Stimulated activated effector memory CD8-positive, alpha-beta T cell treated with anti-CD3 and anti-CD28 coated beads, Interleukin-12 subunit alpha, Interleukin-12 subunit beta, amount 100 ng/mL, for 72 hours (primary cell): Measurements from ENCODE around the gene PRDM16.

Experiments used
- ATAC-seq: fragments of 150-1000 bp; cut with Tn5 transposase; 2 replicates; pipeline ENCODE4 v1.10.0; 2021
- DNase-seq, 2 donors: peaks; one replicate each; pipeline ENCODE4 v3.0.0; 2021 to 2022; ENCODE audit warnings: low spot score in 2 of 2
- H3K27ac Mint-ChIP-seq: one replicate; pipeline ENCODE4 v1.8.0; 2022; ENCODE audit warnings: mild to moderate bottlenecking, mixed read lengths
- H3K36me3 Mint-ChIP-seq: one replicate; pipeline ENCODE4 v1.8.0; 2022; ENCODE audit warnings: mild to moderate bottlenecking, mixed read lengths
- H3K4me1 Mint-ChIP-seq: one replicate; pipeline ENCODE4 v1.8.0; 2022; ENCODE audit warnings: mixed read lengths
- H3K4me3 Mint-ChIP-seq: one replicate; pipeline ENCODE4 v1.8.0; 2022; ENCODE audit warnings: mild to moderate bottlenecking, mixed read lengths
- H3K9me3 Mint-ChIP-seq: one replicate; pipeline ENCODE4 v1.8.0; 2022; ENCODE audit warnings: mixed read lengths

Gene PRDM16

DNA sequence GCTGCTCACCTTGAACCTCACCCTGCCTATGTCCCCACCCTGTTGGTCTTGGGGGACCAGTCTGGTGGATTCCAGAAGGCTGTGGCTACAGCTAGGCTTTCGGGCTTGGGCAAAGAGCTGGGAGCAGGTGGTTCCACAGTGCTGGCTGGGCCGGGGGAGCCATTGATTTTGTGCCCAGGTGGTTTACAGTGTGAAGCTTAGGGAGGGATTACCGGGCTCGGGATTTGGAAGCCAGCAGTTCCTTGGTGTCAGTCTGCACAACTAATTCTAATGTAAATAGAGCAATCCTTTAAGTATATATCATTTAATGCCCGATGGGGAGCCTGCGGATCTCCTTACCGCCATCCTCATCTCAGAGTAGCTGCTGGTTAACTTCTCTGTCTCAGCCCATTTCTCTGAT lies 38.2 kb downstream of the PRDM16 start:
- Mint-ChIP-seq H3K4me1 (no peaks in the 10 kb centered on the region), H3K27ac (no peak overlapping the region), H3K4me3 (no peak overlapping the region), H3K9me3 (no peaks in the 10 kb centered on the region), H3K36me3 (no peaks in the 10 kb centered on the region)
- no peak for ATAC-seq
- DNase-seq, result no peak

DNA sequence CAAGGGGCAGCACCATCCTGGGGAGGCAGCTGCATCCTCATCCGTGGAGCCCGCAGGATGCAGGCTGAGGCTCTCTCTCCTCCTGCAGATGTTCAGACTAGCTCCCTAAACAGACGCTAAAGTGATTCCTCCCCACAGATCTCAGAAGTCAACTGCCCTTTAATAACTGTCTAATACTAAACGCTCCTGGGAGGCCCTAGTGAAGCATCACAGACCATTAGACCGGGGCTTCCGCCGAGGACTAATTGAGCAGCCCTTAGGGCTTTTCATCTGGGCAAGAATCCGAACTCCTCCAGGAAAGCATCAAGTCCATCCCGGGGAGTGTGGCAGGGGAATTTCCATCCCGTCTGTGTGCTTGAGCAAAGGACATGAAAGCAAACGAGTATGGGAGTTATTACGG lies 40.4 kb downstream of the PRDM16 start:
- no peaks in the 10 kb centered on the region for H3K36me3 Mint-ChIP-seq
- ATAC-seq (no peak), DNase-seq (no peak)
- H3K27ac Mint-ChIP-seq, result no peak overlapping the region
- H3K9me3 Mint-ChIP-seq, result no peaks in the 10 kb centered on the region
- no peak overlapping the region for H3K4me3 Mint-ChIP-seq
- no peaks in the 10 kb centered on the region for H3K4me1 Mint-ChIP-seq

DNA sequence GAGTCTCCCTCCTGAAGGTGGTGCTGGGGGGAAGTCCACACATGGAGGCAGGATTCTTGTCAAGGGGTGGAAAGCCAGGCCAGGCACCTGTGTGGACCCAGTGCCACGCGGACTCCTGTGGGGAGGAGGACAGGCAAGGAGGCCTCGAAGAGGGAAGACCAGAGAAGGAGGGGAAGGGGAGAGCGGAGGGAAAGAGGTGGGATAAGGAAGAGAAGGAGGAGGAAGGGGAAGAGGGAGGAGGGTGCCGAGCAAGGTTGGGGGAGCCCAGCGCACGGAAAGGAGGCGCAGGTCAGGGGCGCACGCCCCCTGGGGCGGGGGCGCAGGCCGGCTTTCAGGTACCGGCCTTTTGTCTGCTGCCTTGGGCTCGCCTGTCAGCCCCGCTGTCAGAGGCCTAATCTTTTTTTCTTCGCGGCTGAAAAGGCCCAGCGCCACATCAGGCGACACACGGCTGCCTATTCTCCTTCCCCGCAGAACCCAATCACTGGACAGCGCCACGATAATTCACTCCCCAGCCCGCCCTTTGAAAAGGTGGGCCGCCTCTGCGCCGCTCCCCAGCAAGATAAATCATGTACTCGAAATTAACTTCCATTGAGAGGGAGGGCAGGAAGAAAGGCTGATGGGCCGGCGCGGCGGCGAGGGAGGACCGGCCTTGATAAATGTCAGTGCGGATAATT lies 42.5 kb downstream of the PRDM16 start:
- Mint-ChIP-seq H3K36me3 (no peaks in the 10 kb centered on the region), H3K27ac (no peak overlapping the region), H3K4me1 (no peaks in the 10 kb centered on the region), H3K4me3 (no peak overlapping the region), H3K9me3 (no peaks in the 10 kb centered on the region)
- ATAC-seq (no peak), DNase-seq (no peak)

- no peak for ATAC-seq
- Mint-ChIP-seq H3K4me1 (no peaks in the 10 kb centered on the region), H3K9me3 (no peaks in the 10 kb centered on the region), H3K4me3 (no peak overlapping the region), H3K27ac (no peak overlapping the region), H3K36me3 (no peaks in the 10 kb centered on the region)
- no peak for DNase-seq
Observed at GRCh38 chr1:3112526-3112925, 43.5 kb downstream of the PRDM16 start.

DNA sequence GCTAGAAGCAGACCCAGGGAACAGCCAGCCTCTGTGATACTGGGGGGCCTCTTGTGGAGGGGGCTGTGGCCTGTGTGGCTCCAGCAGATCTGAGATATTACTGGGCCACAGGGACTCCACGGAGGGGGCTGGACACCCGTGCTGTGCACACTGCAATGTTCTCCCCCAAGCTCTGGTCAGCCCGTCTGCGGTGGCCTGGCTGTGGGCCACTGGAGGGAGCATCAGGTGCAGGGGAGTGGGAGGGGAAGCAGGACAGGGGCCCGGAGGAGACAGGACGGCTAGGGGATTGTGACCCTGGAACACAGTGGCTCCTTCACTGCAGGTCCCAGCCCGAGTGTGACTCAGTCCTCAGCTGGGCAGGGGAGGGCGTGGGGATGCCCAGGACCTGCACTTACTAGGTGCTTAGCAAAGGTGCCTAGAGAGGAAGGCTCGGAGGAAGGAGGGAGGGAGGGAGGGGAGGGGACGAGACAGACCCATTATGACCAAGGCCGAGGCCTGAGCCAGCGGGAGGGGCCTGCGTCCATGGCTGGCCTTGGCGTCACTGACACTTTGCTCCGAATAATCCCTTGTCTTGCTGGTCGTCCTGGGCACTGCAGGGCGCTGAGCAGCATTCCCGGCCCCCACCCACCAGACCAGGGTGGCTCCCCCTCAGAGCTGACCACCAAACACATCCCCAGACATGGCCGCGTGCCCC lies 44.2 kb downstream of the PRDM16 start:
- no peaks in the 10 kb centered on the region for H3K9me3 Mint-ChIP-seq
- no peak overlapping the region for H3K4me3 Mint-ChIP-seq
- H3K36me3 Mint-ChIP-seq, result no peaks in the 10 kb centered on the region
- no peak overlapping the region for H3K27ac Mint-ChIP-seq
- no peak for ATAC-seq
- DNase-seq, result no peak
- no peaks in the 10 kb centered on the region for H3K4me1 Mint-ChIP-seq

- H3K4me1 Mint-ChIP-seq, result no peaks in the 10 kb centered on the region
- no peak overlapping the region for H3K4me3 Mint-ChIP-seq
- no peak overlapping the region for H3K27ac Mint-ChIP-seq
Observed at GRCh38 chr1:3113741-3114056, 44.7 kb downstream of the PRDM16 start.

DNA sequence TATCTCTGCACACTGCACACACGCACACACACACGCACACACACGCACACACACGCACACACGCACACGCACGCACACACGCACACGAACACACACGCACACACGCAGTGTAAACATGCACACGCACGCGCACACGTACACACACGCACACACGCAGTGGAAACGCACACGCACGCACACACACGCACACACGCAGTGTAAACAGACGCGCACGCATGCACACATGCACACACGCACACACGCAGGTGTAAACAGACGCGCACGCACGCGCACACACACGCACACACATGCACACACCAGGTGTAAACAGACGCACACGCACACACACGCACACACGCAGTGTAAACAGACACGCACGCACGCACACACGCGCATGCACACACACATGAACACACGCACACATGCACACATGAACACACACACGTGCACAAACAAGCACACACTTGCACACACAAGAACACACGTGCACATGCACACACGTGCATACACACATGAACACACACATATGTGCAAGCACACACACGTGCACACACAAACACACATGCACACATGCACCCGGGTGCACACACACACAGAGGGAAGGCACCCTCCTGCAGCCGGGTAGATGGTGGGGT lies 45.2 kb downstream of the PRDM16 start:
- Mint-ChIP-seq H3K36me3 (no peaks in the 10 kb centered on the region), H3K27ac (no peak overlapping the region), H3K4me1 (no peaks in the 10 kb centered on the region), H3K9me3 (no peaks in the 10 kb centered on the region), H3K4me3 (no peak overlapping the region)
- DNase-seq, result no peak
- no peak for ATAC-seq

More at GRCh38 chr1:3113741-3114056, 44.7 kb downstream of the PRDM16 start:
- DNase-seq (no peak), ATAC-seq (no peak)
- H3K36me3 Mint-ChIP-seq, result no peaks in the 10 kb centered on the region
- no peaks in the 10 kb centered on the region for H3K9me3 Mint-ChIP-seq

DNA sequence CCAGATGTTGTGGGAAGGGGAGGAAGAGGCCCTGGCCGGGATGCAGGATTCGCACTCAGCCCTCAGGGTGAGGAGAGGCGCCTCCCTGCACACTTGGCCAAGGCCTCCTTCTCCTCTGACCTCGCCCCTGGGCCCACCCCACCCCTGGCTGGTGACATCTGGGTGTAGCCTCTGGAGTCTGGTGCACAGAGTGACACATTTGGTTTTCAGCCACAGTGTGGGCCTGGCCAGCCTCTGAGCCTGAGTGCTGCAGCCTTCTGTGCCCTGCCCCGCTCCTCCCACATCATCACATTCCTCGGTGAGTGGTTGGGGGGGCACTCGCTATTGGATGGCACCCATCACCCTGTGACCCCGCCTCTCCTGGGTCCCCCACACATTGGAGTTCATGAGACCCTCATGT lies 45.8 kb downstream of the PRDM16 start:
- ATAC-seq (no peak), DNase-seq (no peak)
- no peaks in the 10 kb centered on the region for H3K4me1 Mint-ChIP-seq
- no peak overlapping the region for H3K4me3 Mint-ChIP-seq
- H3K9me3 Mint-ChIP-seq, result no peaks in the 10 kb centered on the region
- H3K27ac Mint-ChIP-seq, result no peak overlapping the region
- no peaks in the 10 kb centered on the region for H3K36me3 Mint-ChIP-seq

DNA sequence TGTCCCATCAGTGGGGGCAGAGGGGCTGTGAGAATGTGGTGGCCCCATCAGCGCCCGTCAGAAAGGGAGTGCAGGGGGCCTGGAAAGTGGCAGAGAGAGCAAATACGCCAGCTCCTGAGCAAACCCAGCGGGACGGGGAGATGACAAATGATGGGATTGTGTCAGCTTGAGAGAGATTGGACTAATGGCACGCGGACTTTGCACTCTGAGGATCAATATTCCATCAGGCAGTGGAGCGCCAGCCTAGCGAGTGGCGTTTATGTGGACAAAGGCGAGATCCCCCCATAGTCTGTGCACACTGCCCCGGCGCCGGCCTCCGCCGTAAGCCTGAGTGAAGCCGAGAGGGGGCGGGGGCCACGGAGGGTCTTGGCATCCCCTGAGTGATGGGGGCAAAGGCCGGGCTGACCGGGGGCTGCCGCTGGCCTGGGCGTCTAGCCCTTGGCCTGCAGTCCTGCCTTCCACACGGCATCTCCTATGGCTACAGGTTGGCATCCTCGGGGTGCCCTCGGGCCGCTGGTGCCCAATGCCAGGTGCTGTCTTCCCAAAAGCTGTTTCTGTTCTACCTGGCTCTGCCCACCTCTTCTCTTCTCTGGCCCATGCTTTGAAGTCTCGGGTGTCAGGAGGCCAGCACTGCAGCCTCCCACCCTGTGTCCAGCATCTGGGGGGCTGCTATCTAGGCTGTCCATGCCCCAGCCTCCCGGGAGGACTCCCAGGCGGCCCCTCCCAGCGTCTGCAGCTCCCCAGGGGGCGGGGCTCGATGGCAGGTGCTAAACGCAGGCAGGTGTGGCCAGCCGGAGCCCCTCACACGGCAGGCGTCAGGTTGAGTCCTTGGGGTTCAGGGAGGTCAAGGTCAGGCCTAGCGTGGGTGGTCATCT lies 46.5 kb downstream of the PRDM16 start:
- ATAC-seq, result no peak
- DNase-seq, result no peak
- H3K27ac Mint-ChIP-seq, result no peak overlapping the region
- H3K9me3 Mint-ChIP-seq, result no peaks in the 10 kb centered on the region
- no peak overlapping the region for H3K4me3 Mint-ChIP-seq
- no peaks in the 10 kb centered on the region for H3K36me3 Mint-ChIP-seq
- no peaks in the 10 kb centered on the region for H3K4me1 Mint-ChIP-seq

DNA sequence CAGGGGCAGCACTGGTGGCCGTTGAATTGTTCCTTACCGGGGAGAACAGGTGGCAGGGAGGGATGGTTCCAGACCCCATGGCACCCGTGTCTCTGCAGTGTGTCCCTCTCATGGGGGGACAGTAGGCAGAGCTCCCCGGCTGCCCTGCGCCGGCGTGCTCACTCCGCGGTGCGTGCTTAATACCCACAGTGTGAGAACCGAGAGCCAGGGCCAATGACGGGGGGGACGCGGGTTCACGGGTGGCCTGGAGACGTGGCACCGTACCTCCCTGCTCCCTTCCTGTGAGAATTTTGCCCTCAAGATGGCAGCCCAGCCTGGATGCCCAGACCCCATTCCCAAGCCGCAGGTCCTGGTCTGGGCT lies 47.1 kb downstream of the PRDM16 start:
- no peak overlapping the region for H3K27ac Mint-ChIP-seq
- DNase-seq (no peak), ATAC-seq (no peak)
- no peak overlapping the region for H3K4me3 Mint-ChIP-seq
- H3K4me1 Mint-ChIP-seq, result no peaks in the 10 kb centered on the region
- H3K36me3 Mint-ChIP-seq, result no peaks in the 10 kb centered on the region
- no peaks in the 10 kb centered on the region for H3K9me3 Mint-ChIP-seq

- DNase-seq, result no peak
- no peak overlapping the region for H3K27ac Mint-ChIP-seq
- H3K36me3 Mint-ChIP-seq, result no peaks in the 10 kb centered on the region
- ATAC-seq, result no peak
- no peaks in the 10 kb centered on the region for H3K9me3 Mint-ChIP-seq
- no peaks in the 10 kb centered on the region for H3K4me1 Mint-ChIP-seq
- no peak overlapping the region for H3K4me3 Mint-ChIP-seq
Observed at GRCh38 chr1:3116560-3116959, 47.6 kb downstream of the PRDM16 start.

- no peak for ATAC-seq
- DNase-seq, result no peak
- Mint-ChIP-seq H3K27ac (no peak overlapping the region), H3K9me3 (no peaks in the 10 kb centered on the region), H3K36me3 (no peaks in the 10 kb centered on the region), H3K4me3 (no peak overlapping the region), H3K4me1 (no peaks in the 10 kb centered on the region)
Observed at GRCh38 chr1:3117879-3118278, 48.9 kb downstream of the PRDM16 start.

DNA sequence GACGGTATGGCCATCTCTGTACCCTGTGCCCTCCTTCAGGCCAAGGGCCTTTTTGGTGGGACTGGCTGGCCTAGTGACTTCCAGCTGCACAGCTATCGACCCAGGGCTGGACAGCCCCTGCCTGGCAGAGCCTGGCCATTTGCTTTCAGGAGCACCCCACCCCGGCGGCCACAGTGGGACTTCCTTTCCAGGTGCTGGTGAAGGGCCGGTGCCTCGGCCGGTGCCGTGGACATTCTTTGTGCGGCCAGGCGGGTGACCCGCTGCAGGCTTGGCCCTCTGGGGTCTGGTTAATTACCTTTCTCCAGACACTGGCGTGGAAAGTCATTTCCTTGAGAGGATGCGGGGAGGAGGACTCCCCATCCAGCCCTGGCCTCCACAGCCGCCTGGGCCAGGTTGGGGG lies 50.1 kb downstream of the PRDM16 start:
- Mint-ChIP-seq H3K4me3 (no peak overlapping the region), H3K4me1 (no peaks in the 10 kb centered on the region), H3K36me3 (no peaks in the 10 kb centered on the region), H3K27ac (no peak overlapping the region), H3K9me3 (no peaks in the 10 kb centered on the region)
- DNase-seq (no peak), ATAC-seq (no peak)

GRCh38 chr1:3119725-3120124 lies 50.7 kb downstream of the PRDM16 start:
- Mint-ChIP-seq H3K4me3 (no peak overlapping the region), H3K36me3 (no peaks in the 10 kb centered on the region), H3K9me3 (no peaks in the 10 kb centered on the region), H3K27ac (no peak overlapping the region), H3K4me1 (no peaks in the 10 kb centered on the region)
- no peak for DNase-seq
- ATAC-seq, result no peak

GRCh38 chr1:3120140-3120539 lies 51.1 kb downstream of the PRDM16 start:
- no peaks in the 10 kb centered on the region for H3K36me3 Mint-ChIP-seq
- H3K27ac Mint-ChIP-seq, result no peak overlapping the region
- H3K4me3 Mint-ChIP-seq, result no peak overlapping the region
- no peaks in the 10 kb centered on the region for H3K9me3 Mint-ChIP-seq
- DNase-seq, result no peak
- no peak for ATAC-seq
- H3K4me1 Mint-ChIP-seq, result no peaks in the 10 kb centered on the region

GRCh38 chr1:3120994-3121393 lies 52.0 kb downstream of the PRDM16 start:
- Mint-ChIP-seq H3K9me3 (no peaks in the 10 kb centered on the region), H3K36me3 (no peaks in the 10 kb centered on the region), H3K4me3 (no peak overlapping the region), H3K4me1 (no peaks in the 10 kb centered on the region), H3K27ac (no peak overlapping the region)
- no peak for DNase-seq
- ATAC-seq, result no peak
